Peyer's patch (tissue), 4 donors: ENCODE measurements around the gene LINGO1. TPM values are rescaled to one million over a fixed set of nuclear protein-coding genes. Genes with fewer than 3 reads are reported as not detected.

Experiments used
- DNase-seq, 3 donors: peaks; one replicate each; pipeline ENCODE4 v3.0.0-alpha.2; 2017 to 2019
- H3K27ac ChIP-seq, 4 donors: fragments of 200-600 bp; sonication (generic); one replicate each; pipeline ENCODE4 v1.5.1; 2016 to 2019
- H3K27me3 ChIP-seq, 2 donors: fragments of 200-600 bp; sonication (generic); one replicate each; pipeline ENCODE4 v1.5.1; 2019
- H3K36me3 ChIP-seq, 3 donors: fragments of 200-600 bp; sonication (generic); one replicate each; pipeline ENCODE4 v1.5.1; 2016 to 2019
- H3K4me1 ChIP-seq, 4 donors: fragments of 200-600 bp; sonication (generic); one replicate each; pipeline ENCODE4 v1.5.1; 2016 to 2019
- H3K4me3 ChIP-seq, 4 donors: fragments of 200-600 bp; sonication (generic); 1 replicate in 3 of 4; 2 replicates in 1 of 4; pipeline ENCODE4 v1.5.1; 2016 to 2019; ENCODE audit warnings: mild to moderate bottlenecking in 1 of 4
- H3K9me3 ChIP-seq, 4 donors: fragments of 200-600 bp; sonication (generic); one replicate each; pipeline ENCODE4 v1.5.1; 2016 to 2019; ENCODE audit warnings: mild to moderate bottlenecking in 1 of 4
- CTCF ChIP-seq, 6 experiments: fragments of 450-650 bp in 4 of 6; fragments of 200-600 bp in 2 of 6; sonication (generic) in 1 of 6; IDR thresholded peaks; one replicate each; pipeline ENCODE4 v1.5.1; 2017 to 2019; ENCODE audit warnings: antibody characterized with exemption in 6 of 6, mild to moderate bottlenecking in 3 of 6, moderate library complexity in 1 of 6
- POLR2A ChIP-seq, 2 donors: fragments of 450-650 bp; IDR thresholded peaks; one replicate each; pipeline ENCODE4 v1.5.1; 2017; ENCODE audit warnings: antibody characterized with exemption in 2 of 2, mild to moderate bottlenecking in 2 of 2, moderate library complexity in 2 of 2
- total RNA-seq, 4 donors: library from RNA; depleted of rRNA; stranded (reverse); fragments of >200 nt; gene quantifications; one replicate each; pipeline ENCODE4 v1.1.0, GENCODE V29; 2016

LINGO1 gene
- total RNA-seq, 4 donors from 2014 or later, result 3.0 TPM; not detected in 3

- TF ChIP-seq CTCF (IDR thresholded peaks at IDR 0.05) (no peak), POLR2A (IDR thresholded peaks at IDR 0.05) (no peak)
- Histone ChIP-seq H3K36me3 (no peaks in the 10 kb centered on the region), H3K9me3 (no peaks in the 10 kb centered on the region), H3K4me3 (no peak overlapping the region), H3K4me1 (no peaks in the 10 kb centered on the region), H3K27ac (no peak overlapping the region), H3K27me3 (no peaks in the 10 kb centered on the region)
- no peak for DNase-seq
These were observed 41.2 kb upstream of the LINGO1 start for GRCh38 chr15:77673866-77674265.

- Histone ChIP-seq H3K4me1 (no peaks in the 10 kb centered on the region), H3K27me3 (no peaks in the 10 kb centered on the region), H3K9me3 (no peaks in the 10 kb centered on the region), H3K4me3 (no peak overlapping the region), H3K27ac (no peak overlapping the region), H3K36me3 (no peaks in the 10 kb centered on the region)
- TF ChIP-seq POLR2A (IDR thresholded peaks at IDR 0.05), result no peak
- no peak for TF ChIP-seq CTCF (IDR thresholded peaks at IDR 0.05)
- DNase-seq, result no peak
These were observed 39.4 kb upstream of the LINGO1 start for GRCh38 chr15:77672135-77672534.

GRCh38 chr15:77671362-77672056 is 38.8 kb upstream of the LINGO1 start:
- no peak for DNase-seq
- no peaks in the 10 kb centered on the region for H3K27me3 ChIP-seq
- H3K4me3 ChIP-seq, result no peak overlapping the region

GRCh38 chr15:77670558-77671361 is 38.0 kb upstream of the LINGO1 start:
- no peak for DNase-seq
- no peak for TF ChIP-seq POLR2A (IDR thresholded peaks at IDR 0.05)
- TF ChIP-seq CTCF (IDR thresholded peaks at IDR 0.05), result no peak
- Histone ChIP-seq H3K36me3 (no peaks in the 10 kb centered on the region), H3K27ac (no peak overlapping the region), H3K9me3 (no peaks in the 10 kb centered on the region), H3K4me3 (no peak overlapping the region), H3K27me3 (no peaks in the 10 kb centered on the region), H3K4me1 (no peaks in the 10 kb centered on the region)

More at GRCh38 chr15:77671362-77672056, 38.8 kb upstream of the LINGO1 start:
- no peaks in the 10 kb centered on the region for H3K4me1 ChIP-seq
- H3K27ac ChIP-seq, result no peak overlapping the region
- H3K9me3 ChIP-seq, result no peaks in the 10 kb centered on the region
- H3K36me3 ChIP-seq, result no peaks in the 10 kb centered on the region
- TF ChIP-seq CTCF (IDR thresholded peaks at IDR 0.05), result no peak

GRCh38 chr15:77669896-77670295 is 37.2 kb upstream of the LINGO1 start:
- TF ChIP-seq CTCF (IDR thresholded peaks at IDR 0.05), result no peak
- no peak for TF ChIP-seq POLR2A (IDR thresholded peaks at IDR 0.05)
- DNase-seq, result no peak
- H3K9me3 ChIP-seq, result no peaks in the 10 kb centered on the region
- no peak overlapping the region for H3K4me3 ChIP-seq
- no peaks in the 10 kb centered on the region for H3K36me3 ChIP-seq
- H3K4me1 ChIP-seq, result no peaks in the 10 kb centered on the region
- H3K27me3 ChIP-seq, result no peaks in the 10 kb centered on the region
- no peak overlapping the region for H3K27ac ChIP-seq
